ENCODE data around the gene ADAP1. TPM values are rescaled to one million over a fixed set of nuclear protein-coding genes. Genes with fewer than 3 reads are reported as not detected.

The ADAP1 gene
- total RNA-seq, 1 experiment from 2014 or later: 77.6 TPM

GRCh38 chr7:879706-880105, 74.8 kb downstream of the ADAP1 start:
- H3K27me3 Mint-ChIP-seq (ENCODE audit: insufficient read depth, unreplicated experiment): no peaks in the 10 kb centered on the region
- H3K36me3 ChIP-seq (ENCODE audit: control insufficient read depth, insufficient read depth, low read length): peaks cover 2% of the 10 kb centered on the region
- H3K4me3 ChIP-seq (ENCODE audit: low read depth, low read length): no peak overlapping the region
- no peaks in the 10 kb centered on the region for H3K4me1 Mint-ChIP-seq (ENCODE audit: low read depth, unreplicated experiment)
- no peak overlapping the region for H3K4me3 Mint-ChIP-seq (ENCODE audit: unreplicated experiment)
- no peak overlapping the region for H3K27ac Mint-ChIP-seq (ENCODE audit: unreplicated experiment)
- peaks cover 24% of the 10 kb centered on the region for H3K4me1 ChIP-seq
- BruUV-seq (replicated peaks): no TSS peak
- H3K36me3 Mint-ChIP-seq (ENCODE audit: insufficient read depth, unreplicated experiment): peaks cover 34% of the 10 kb centered on the region
- no peak for DNase-seq
- no peaks in the 10 kb centered on the region for H3K9me3 ChIP-seq
- intact Hi-C loops (cut with micrococcal nuclease; ENCODE audit: unreplicated experiment): no loop called here
- no peaks in the 10 kb centered on the region for H3K9me3 Mint-ChIP-seq (ENCODE audit: unreplicated experiment)
- CTCF ChIA-PET: interaction anchor here (0.5 to 0.6 kb wide), 2 partner anchors 17 to 615 kb away, joined by 4 to 6 read pairs; no protein-coding TSS in a partner anchor
- POLR2A ChIA-PET: no interaction called here
- TF ChIP-seq CTCF (IDR thresholded peaks at IDR 0.05; ENCODE audit: insufficient read depth in 1 of 2, low read depth in 1 of 2, low read length in 1 of 2, severe bottlenecking in 1 of 2, unreplicated experiment in 1 of 2): no peak
- no peaks in the 10 kb centered on the region for H3K27me3 ChIP-seq (replicated peaks; ENCODE audit: control insufficient read depth, insufficient read depth, low read length)

- H3K27ac Mint-ChIP-seq (ENCODE audit: unreplicated experiment): no peak overlapping the region
- H3K36me3 ChIP-seq (ENCODE audit: control insufficient read depth, insufficient read depth, low read length): peaks cover 2% of the 10 kb centered on the region
- peaks cover 34% of the 10 kb centered on the region for H3K36me3 Mint-ChIP-seq (ENCODE audit: insufficient read depth, unreplicated experiment)
- POLR2A ChIA-PET: no interaction called here
- H3K4me1 Mint-ChIP-seq (ENCODE audit: low read depth, unreplicated experiment): no peaks in the 10 kb centered on the region
- no peaks in the 10 kb centered on the region for H3K27me3 ChIP-seq (replicated peaks; ENCODE audit: control insufficient read depth, insufficient read depth, low read length)
- no peaks in the 10 kb centered on the region for H3K9me3 ChIP-seq
- intact Hi-C loops (cut with micrococcal nuclease; ENCODE audit: unreplicated experiment): no loop called here
- no peak overlapping the region for H3K4me3 Mint-ChIP-seq (ENCODE audit: unreplicated experiment)
- no peaks in the 10 kb centered on the region for H3K27me3 Mint-ChIP-seq (ENCODE audit: insufficient read depth, unreplicated experiment)
- DNase-seq: no peak
- peaks cover 28% of the 10 kb centered on the region for H3K4me1 ChIP-seq
- CTCF ChIA-PET: interaction anchor here (0.5 kb wide), 1 partner anchor 18 kb away, joined by 6 read pairs; no protein-coding TSS in a partner anchor
- no peak for TF ChIP-seq CTCF (IDR thresholded peaks at IDR 0.05; ENCODE audit: insufficient read depth in 1 of 2, low read depth in 1 of 2, low read length in 1 of 2, severe bottlenecking in 1 of 2, unreplicated experiment in 1 of 2)
- H3K9me3 Mint-ChIP-seq (ENCODE audit: unreplicated experiment): no peaks in the 10 kb centered on the region
- no peak overlapping the region for H3K4me3 ChIP-seq (ENCODE audit: low read depth, low read length)
- BruUV-seq (replicated peaks): TSS peak; percentile 26
Measured at GRCh38 chr7:879093-879492, 75.4 kb downstream of the ADAP1 start.

DNA sequence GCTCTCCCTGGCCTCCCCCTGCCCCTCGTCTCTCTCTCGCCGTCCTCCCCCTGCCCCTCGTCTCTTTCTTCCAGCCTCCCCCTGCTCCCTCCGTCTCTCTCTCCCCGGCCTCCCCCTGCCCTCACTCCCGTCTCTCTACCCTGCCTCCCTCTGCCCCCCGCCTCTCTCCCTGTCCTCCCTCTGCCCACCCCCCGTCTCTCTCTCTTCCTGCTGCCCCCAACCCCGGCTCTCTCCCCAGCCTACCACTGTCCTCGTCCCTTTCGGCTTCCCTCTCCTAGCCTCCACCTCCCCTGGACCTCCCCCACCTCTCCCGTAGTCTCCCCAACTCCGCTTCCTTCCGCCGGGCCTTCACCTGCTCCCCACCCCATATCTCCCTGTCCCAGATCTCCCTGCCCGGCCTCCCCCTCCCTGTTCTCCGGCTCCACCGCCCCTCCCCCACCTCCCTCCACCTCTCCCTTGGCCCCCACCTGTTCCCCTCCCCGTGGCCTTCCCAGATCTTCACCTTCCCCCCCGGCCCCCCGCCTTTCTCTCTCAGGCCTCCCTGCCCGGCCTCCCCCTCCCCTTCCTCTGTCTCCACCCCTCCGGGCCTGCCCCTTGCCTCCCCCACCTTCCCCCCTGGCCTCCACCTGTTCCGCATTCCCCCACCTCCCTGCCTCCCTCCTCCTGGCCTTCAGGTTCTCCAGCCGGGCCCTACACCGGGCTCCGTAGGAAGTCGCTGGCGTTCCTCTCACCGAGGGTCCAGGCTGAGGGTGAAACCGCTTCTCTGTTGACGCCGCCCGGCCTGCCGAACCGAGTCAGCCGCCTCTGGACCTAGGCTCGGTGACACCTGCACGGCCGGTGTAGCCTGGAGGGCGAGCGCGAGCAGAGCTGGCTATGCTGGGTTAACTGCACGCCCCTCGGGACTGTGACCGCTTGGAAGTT, 76.9 kb downstream of the ADAP1 start:
- no peaks in the 10 kb centered on the region for H3K27me3 ChIP-seq (replicated peaks; ENCODE audit: control insufficient read depth, insufficient read depth, low read length)
- POLR2A ChIA-PET: no interaction called here
- peak overlapping the region; percentile 100 for H3K4me3 Mint-ChIP-seq (ENCODE audit: unreplicated experiment)
- H3K36me3 ChIP-seq (ENCODE audit: control insufficient read depth, insufficient read depth, low read length): peaks cover 2% of the 10 kb centered on the region
- peak overlapping the region; percentile 95 for H3K27ac Mint-ChIP-seq (ENCODE audit: unreplicated experiment)
- H3K27me3 Mint-ChIP-seq (ENCODE audit: insufficient read depth, unreplicated experiment): no peaks in the 10 kb centered on the region
- peak; percentile 72 to 84 for DNase-seq
- TF ChIP-seq CTCF (IDR thresholded peaks at IDR 0.05; ENCODE audit: insufficient read depth in 1 of 2, low read depth in 1 of 2, low read length in 1 of 2, severe bottlenecking in 1 of 2, unreplicated experiment in 1 of 2): no peak
- intact Hi-C loops (cut with micrococcal nuclease; ENCODE audit: unreplicated experiment): loop anchor here (2.0 kb wide), 1 partner anchor 75 kb away; no protein-coding TSS in a partner anchor
- H3K4me1 ChIP-seq: peaks cover 35% of the 10 kb centered on the region
- H3K4me3 ChIP-seq (ENCODE audit: low read depth, low read length): peak overlapping the region; percentile 97
- H3K36me3 Mint-ChIP-seq (ENCODE audit: insufficient read depth, unreplicated experiment): peaks cover 40% of the 10 kb centered on the region
- H3K4me1 Mint-ChIP-seq (ENCODE audit: low read depth, unreplicated experiment): peaks cover 9% of the 10 kb centered on the region
- CTCF ChIA-PET: no interaction called here
- H3K9me3 Mint-ChIP-seq (ENCODE audit: unreplicated experiment): no peaks in the 10 kb centered on the region
- no TSS peak for BruUV-seq (replicated peaks)
- no peaks in the 10 kb centered on the region for H3K9me3 ChIP-seq

All from Caco-2 (cell line).